ENCODE data around the gene AUH. TPM values are rescaled to one million over a fixed set of nuclear protein-coding genes. Genes with fewer than 3 reads are reported as not detected.
"Not testable (repeated sequence)": the region's sequence is repeated elsewhere in the genome, so short reads cannot be mapped to it uniquely, and the experiment has no call there.

Gene AUH
- total RNA-seq, 1 experiment from 2014 or later: 14.1 TPM

GRCh38 chr9:91208419-91208745 is 153.3 kb downstream of the AUH start:
- DNase-seq (ENCODE audit: low spot score): no peak

DNA sequence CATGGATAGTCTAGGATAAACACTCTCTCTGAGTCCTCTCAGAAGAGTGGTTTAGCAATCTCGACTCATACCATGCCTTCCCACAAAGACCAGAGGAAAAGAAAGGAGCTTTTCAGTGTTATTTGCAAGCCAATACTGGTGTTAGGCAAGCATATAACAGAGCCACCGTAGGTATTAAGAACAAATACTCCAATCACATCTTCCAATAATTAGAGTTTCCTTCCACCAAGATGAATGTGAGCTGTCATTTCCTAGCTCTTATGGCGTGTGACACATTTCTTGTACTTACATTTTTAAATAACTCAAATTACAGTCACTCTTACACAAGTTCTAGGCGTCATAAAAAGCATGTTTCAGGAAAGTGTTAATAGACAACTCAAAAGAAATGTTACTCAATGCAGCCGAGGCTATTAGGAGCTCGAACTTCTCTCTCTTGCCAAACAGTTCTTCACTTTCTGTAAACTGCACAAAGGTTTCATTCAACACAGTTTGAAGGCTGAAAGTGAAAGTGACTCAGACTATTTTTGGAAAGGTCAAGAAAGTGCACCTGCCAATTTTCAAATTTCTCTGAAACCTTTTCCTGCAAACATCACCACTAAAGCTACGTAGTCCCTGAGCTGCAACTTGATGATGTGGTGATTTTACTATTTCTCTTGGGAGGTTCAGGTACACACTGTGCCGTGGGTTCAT is 153.8 kb downstream of the AUH start:
- peak; percentile 42 for DNase-seq (ENCODE audit: low spot score)

- no peak for DNase-seq (ENCODE audit: low spot score)
Observed at GRCh38 chr9:91207397-91207728, 154.4 kb downstream of the AUH start.

DNA sequence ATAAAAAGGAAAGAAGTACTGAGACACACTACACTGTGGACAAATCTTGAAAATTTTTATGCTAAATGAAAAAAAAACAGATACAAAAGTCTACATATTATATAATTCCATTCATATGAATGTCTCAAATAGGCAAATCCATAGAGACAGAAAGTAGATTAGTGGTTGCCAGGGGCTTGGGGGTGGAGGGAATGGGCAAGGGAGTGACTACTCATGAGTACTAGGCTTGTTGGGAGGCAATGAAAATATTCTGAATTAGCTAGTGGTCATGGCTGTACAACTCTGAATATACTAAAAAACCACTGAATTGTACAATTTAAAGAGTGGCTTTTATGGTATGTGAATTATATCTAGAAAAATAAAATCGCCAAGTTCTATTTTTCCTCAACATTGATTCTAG is 154.9 kb downstream of the AUH start:
- no peak for DNase-seq (ENCODE audit: low spot score)

DNA sequence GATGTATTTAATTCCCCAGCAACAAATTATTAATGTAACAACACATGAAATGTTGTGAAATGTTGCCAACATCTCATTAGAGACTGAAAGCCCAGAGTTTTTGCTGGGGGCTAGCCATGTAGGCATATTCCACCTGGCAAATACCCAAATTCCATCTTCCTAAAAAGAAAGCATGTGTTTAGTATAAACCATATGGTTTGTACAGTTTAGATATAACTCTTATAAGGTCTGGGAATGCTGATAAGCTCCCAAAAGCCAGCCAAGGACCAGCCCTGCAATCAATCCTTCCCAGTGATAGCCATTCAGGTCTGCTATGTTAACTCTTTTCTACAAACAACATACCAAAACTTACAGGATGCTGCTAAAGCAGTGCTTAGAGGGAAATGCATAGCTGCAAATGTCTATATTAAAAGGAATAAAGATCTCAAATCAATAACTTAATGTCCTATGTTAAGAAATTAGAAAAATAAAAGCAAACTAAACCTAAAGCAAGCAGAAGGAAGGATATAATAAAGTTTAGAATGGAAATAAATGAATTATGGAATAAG is 158.9 kb downstream of the AUH start:
- DNase-seq (ENCODE audit: low spot score): no peak

GRCh38 chr9:91200692-91201336 is 160.9 kb downstream of the AUH start:
- DNase-seq (ENCODE audit: low spot score): no peak

DNA sequence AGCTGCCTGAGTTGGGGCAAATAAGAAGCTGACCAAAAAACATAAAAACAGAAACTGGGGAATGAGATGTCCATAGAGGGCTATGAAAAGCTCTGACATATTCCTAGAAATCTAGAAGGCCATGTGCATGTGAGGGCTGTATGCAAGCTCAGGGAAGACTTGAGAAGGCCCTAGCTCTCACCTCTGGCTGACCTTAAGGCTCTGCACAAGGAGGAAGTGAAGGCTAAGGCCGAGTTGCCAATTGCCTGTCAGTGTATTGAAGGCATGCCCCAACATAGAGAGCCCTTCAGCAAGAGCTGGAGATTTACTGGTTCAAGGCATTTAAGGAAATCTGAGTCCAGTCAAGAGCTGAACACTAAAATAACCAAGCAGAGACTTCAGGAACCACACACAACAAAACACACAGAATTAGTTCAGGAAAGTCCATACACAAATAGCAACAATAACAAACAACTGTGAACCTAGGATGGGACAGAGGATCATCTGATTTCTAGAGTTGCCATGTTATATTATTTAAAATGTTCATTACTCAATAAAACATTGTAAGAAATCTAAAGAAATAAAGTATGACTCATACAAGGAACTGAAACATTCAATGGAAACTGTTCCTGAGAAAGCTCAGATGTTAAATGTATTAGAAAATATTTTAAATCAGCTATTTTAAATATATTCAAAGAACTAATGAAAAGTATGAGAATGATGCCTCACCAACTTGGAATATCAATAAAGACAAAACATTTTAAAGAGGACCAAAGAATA is 161.8 kb downstream of the AUH start:
- DNase-seq (ENCODE audit: low spot score): no peak

- DNase-seq (ENCODE audit: low spot score): not testable (repeated sequence)
Observed at GRCh38 chr9:91198881-91199280, 162.8 kb downstream of the AUH start.

DNA sequence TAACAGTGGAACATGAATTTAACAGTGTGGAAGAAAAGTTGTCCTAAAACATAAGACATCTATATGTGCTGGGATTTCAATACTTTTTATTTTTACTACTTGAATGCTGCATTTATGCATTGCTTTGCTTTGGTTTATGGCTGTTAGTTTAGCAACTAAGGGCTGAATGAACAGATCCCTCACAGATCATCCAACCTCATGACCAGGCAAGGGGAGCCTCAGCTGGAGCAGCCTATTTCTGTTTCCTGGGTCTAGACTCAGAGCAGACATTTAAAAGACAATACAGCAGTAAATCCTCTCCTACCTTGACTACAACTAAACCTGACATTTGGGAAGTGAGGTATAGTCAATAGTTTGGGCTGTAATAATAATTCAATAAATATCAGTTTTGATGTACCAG is 163.3 kb downstream of the AUH start:
- DNase-seq (ENCODE audit: low spot score): no peak

- peak; percentile 81 for DNase-seq (ENCODE audit: low spot score)
Observed at GRCh38 chr9:91197232-91198181, 164.2 kb downstream of the AUH start.

DNA sequence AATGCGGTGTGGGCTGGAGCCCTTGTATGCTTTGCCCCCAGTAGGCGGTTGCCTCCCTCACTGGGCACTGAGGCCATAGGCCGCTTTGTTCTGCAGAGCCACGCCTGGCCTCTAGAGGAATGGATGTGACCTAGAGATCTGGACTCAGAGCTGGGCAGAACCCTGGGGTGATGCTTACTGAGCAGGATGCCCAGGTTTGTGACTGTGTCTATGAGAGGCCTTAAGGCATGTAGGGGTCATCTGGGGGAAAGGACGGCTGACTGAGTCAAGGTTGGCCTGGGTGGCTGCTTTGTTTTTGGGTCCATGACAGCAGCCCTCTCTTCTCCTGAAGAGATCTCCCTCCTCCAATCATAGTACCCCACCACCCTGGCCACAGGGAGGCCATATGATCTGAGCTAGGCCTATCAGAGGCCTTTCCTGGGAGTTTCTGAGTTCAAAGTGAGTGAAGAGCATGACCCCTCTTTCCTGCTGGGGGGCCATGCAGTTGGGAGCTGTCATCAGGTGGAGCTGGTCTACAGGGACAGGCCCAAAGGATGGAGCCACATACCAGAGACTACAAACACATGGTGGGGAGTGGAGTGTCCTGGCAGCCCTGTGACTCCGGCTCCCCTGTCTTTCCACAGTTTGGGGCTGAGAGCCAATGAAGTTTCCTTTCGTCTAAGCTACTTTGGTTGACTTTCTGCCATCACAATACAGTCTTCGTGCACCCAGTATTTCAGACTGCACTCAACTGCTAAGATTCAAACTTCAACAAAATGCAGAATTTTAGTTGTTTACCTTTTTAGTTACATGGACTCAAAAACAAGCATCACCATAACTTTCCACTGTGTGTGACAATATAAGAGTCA is 165.4 kb downstream of the AUH start:
- no peak for DNase-seq (ENCODE audit: low spot score)

- no peak for DNase-seq (ENCODE audit: low spot score)
Observed at GRCh38 chr9:91195372-91196012, 166.2 kb downstream of the AUH start.

GRCh38 chr9:91193658-91194391 is 167.9 kb downstream of the AUH start:
- DNase-seq (ENCODE audit: low spot score): peak; percentile 64

DNA sequence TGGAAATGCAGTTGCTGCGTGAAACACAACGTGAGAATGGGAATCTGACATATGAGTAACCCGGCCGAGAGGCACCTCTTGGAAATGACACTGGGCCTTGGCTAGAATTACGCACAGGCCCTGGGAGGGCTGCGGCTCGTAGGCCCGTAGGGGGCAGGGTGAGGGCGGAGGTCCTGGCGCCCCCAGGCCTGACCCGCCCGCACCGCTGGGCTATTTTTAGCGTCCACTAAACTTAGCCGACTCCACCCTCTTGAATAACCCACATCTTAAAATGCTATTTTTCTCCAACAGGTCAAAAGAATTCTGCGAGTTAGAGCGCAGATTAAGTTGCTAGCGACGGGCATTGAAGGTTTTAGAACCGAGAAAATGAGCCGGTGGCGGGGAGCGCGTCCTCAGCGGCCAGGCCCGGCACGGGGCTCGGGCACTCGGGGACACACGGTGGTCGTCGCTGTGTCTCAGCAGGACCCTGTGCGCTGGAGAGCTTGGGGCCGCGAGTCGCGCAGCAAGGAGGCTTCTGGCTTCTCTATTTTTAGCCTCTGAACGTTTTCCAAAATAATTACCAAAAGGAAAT is 168.5 kb downstream of the AUH start:
- peak; percentile 99 for DNase-seq (ENCODE audit: low spot score)

DNA sequence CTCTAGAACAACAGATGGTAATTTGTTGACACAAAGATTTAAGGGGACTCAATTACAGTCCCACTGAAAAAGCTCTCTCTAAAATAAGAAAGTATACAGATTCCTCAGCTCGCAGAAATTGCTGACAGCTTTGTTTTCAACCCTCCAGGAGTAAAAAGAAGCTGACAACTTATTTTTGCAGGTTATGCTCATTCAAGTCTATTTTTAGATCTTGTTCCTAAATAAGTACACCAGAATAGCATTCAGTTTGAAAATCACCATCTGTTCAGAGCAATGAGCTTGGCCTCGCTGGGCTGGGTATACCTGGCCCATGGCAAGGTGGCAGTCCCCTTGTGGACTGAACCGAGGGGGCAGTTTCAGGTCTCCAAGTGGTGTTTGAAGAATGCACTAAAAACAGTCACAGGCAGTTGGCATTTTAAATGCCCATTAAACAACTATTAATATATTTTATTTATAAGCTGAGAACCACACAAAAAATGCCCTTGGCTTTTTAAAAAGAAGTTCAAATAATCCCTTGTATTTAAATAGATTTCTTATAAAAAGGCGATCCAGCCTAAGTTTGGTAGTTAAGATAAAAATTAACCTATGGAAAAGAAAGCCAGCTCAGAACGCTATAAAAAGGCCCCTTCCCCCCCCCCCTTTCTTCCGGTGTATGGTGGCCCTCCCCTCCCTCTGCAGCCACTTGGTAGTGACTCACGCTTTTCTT is 169.2 kb downstream of the AUH start:
- DNase-seq (ENCODE audit: low spot score): peak; percentile 19

DNA sequence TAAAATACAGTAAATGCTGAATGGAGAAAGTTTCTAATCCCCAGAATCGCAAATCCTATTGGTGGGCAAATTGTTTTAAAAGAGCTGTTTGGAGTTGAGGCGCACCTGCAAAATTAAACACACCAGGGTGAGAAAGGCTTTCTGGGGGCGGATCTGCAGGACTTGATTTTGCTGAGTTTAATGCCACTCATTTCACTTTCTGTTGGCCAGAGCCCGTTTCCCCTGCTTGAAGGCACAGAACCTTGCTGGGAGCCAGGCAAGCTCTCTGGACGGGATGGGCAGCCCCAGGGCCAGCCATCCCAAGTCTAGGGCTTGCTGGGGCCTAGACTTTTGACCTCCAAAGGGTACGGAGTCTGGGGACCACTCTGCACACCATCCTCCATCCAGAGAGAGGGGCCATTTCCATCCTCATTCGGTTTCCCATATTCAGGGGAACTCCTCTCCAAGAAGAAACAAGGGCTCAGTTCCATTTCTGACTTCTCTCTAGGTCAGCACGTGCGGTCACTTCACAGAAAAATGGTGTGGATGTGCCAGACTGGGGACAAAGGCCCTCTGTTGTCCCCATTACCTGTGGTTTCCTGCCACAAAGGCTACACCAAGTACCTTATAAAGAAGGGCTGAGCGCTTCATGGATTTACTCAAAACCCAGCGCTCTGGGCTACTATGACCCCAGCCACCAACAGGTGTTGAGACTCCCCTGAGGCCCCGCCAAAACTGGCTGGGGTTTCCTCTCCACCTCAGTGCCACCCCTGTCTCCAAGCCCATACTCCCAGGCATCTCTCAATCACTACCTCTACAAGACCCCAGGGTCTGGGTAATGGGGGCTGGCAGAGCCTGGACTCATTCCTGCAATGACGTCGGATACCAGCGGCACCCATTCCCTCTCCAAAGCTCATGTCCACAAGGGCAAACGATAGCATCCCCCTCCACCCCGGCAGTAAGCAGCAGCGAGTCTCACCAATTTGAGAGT is 170.0 kb downstream of the AUH start:
- no peak for DNase-seq (ENCODE audit: low spot score)

GRCh38 chr9:91190062-91190461 is 171.7 kb downstream of the AUH start:
- DNase-seq (ENCODE audit: low spot score): no peak

All from A172 (cell line).